HG02885 (cell line): ENCODE measurements around the gene TOR3A.

Experiments
- ATAC-seq: cut with Tn5 transposase; IDR thresholded peaks from one replicate; pipeline ENCODE4 v1.9.1; 2021; ENCODE audit warnings: mild to moderate bottlenecking; ENCODE audit not compliant: unreplicated experiment, poor library complexity

The TOR3A gene

GRCh38 chr1:179061360-179062282 lies 20.2 kb upstream of the TOR3A start:
- ATAC-seq: no peak

GRCh38 chr1:179066471-179066870 lies 15.4 kb upstream of the TOR3A start:
- no peak for ATAC-seq

- no peak for ATAC-seq
Observed at GRCh38 chr1:179077396-179077795, 4.5 kb upstream of the TOR3A start.

- ATAC-seq: peak; percentile 19
Observed at GRCh38 chr1:179079113-179079761, 2.6 kb upstream of the TOR3A start.

- ATAC-seq: no peak
Observed at GRCh38 chr1:179080866-179081686, 794 bp upstream of the TOR3A start.

- ATAC-seq: peak; percentile 19
Observed at GRCh38 chr1:179082333-179082998, 596 bp downstream of the TOR3A start.

- ATAC-seq: no peak
Observed at GRCh38 chr1:179082999-179083335, 1.1 kb downstream of the TOR3A start.

- ATAC-seq: no peak
Observed at GRCh38 chr1:179083533-179083932, 1.7 kb downstream of the TOR3A start.

GRCh38 chr1:179087665-179088064 lies 5.8 kb downstream of the TOR3A start:
- ATAC-seq: no peak

- no peak for ATAC-seq
Observed at GRCh38 chr1:179089827-179090482, 8.1 kb downstream of the TOR3A start.

GRCh38 chr1:179090522-179090921 lies 8.7 kb downstream of the TOR3A start:
- no peak for ATAC-seq

GRCh38 chr1:179090923-179091322 lies 9.1 kb downstream of the TOR3A start:
- ATAC-seq: no peak

- no peak for ATAC-seq
Observed at GRCh38 chr1:179091691-179092165, 9.9 kb downstream of the TOR3A start.

GRCh38 chr1:179092896-179093461 lies 11.1 kb downstream of the TOR3A start:
- ATAC-seq: no peak

- no peak for ATAC-seq
Observed at GRCh38 chr1:179094818-179095217, 12.9 kb downstream of the TOR3A start.

- no peak for ATAC-seq
Observed at GRCh38 chr1:179095377-179095776, 13.5 kb downstream of the TOR3A start.

- ATAC-seq: no peak
Observed at GRCh38 chr1:179095924-179096323, 14.1 kb downstream of the TOR3A start.

- no peak for ATAC-seq
Observed at GRCh38 chr1:179099891-179100290, 18.0 kb downstream of the TOR3A start.

- no peak for ATAC-seq
Observed at GRCh38 chr1:179101566-179101965, 19.7 kb downstream of the TOR3A start.
